K562 (cell line): Measurements from ENCODE around the gene TBX19. TPM values are rescaled to one million over a fixed set of nuclear protein-coding genes. Genes with fewer than 3 reads are reported as not detected.

Experiments used
- BMI1 ChIP-seq: fragments of 150-350 bp; IDR thresholded peaks from 2 replicates; pipeline ENCODE4 v1.6.1; 2014; ENCODE audit warnings: low read length
- CREM ChIP-seq: IDR thresholded peaks from 2 replicates; pipeline ENCODE4 v1.6.1; 2014; ENCODE audit warnings: antibody characterized with exemption, low read depth
- CSDE1 ChIP-seq, 2 experiments: fragments of 450-650 bp; IDR thresholded peaks; 2 replicates each; pipeline ENCODE4 v1.6.1; 2016; ENCODE audit warnings: mild to moderate bottlenecking in 1 of 2
- CTBP1 ChIP-seq: fragments of 450-650 bp; IDR thresholded peaks from 2 replicates; pipeline ENCODE4 v1.6.1; 2016; ENCODE audit warnings: borderline replicate concordance
- EP300 ChIP-seq: IDR thresholded peaks from 2 replicates; pipeline ENCODE4 v1.6.1; 2012; ENCODE audit warnings: low read length, improper control_type of control experiment
- MTA3 ChIP-seq: fragments of 450-650 bp; formaldehyde crosslinking; IDR thresholded peaks from 2 replicates; pipeline ENCODE4 v1.6.1; 2017; ENCODE audit warnings: mild to moderate bottlenecking, borderline replicate concordance
- PKNOX1 ChIP-seq: fragments of 450-650 bp; IDR thresholded peaks from 2 replicates; pipeline ENCODE4 v1.6.1; 2016
- RBM15 ChIP-seq: fragments of 200-400 bp; formaldehyde crosslinking; IDR thresholded peaks from 2 replicates; pipeline ENCODE4 v1.6.1; 2018; ENCODE audit warnings: mild to moderate bottlenecking, low read length, moderate library complexity; ENCODE audit not compliant: insufficient read depth
- REST ChIP-seq, 2 experiments: fragments of 450-650 bp; formaldehyde crosslinking in 1 of 2; IDR thresholded peaks; 2 replicates each; pipeline versions ENCODE4 v1.4.0 to v1.6.1; 2014 to 2020; ENCODE audit warnings: mild to moderate bottlenecking in 2 of 2, borderline replicate concordance in 1 of 2, low read depth in 1 of 2
- RFX1 ChIP-seq: fragments of 450-650 bp; IDR thresholded peaks from 2 replicates; pipeline ENCODE4 v1.6.1; 2016; ENCODE audit warnings: mild to moderate bottlenecking, moderate library complexity
- RFX5 ChIP-seq: IDR thresholded peaks from 2 replicates; pipeline ENCODE4 v1.6.1; 2011; ENCODE audit warnings: low read depth, mild to moderate bottlenecking, improper control_type of control experiment, low read length
- RNF219 ChIP-seq: fragments of 250-450 bp; sonication (Bioruptor Pico); IDR thresholded peaks from 2 replicates; pipeline ENCODE4 v1.5.0; 2022; ENCODE audit warnings: mild to moderate bottlenecking
- ZFPM2 ChIP-seq: fragments of 250-450 bp; sonication (Bioruptor Pico); IDR thresholded peaks from 2 replicates; pipeline ENCODE4 v1.5.1; 2022; ENCODE audit warnings: mild to moderate bottlenecking
- ZNF217 ChIP-seq: sonication (generic); formaldehyde crosslinking; IDR thresholded peaks from 2 replicates; pipeline ENCODE4 v1.8.0; 2022; ENCODE audit warnings: mild to moderate bottlenecking, missing genetic modification reagents
- ZNF253 ChIP-seq: fragments of 250-450 bp; sonication (Bioruptor Pico); conservative IDR thresholded peaks from 2 replicates; pipeline ENCODE4 v1.6.1; 2021; ENCODE audit warnings: mild to moderate bottlenecking
- ZNF280B ChIP-seq: fragments of 250-450 bp; sonication (Bioruptor Pico); IDR thresholded peaks from 2 replicates; pipeline ENCODE4 v1.5.1; 2021; ENCODE audit warnings: mild to moderate bottlenecking
- ZNF79 ChIP-seq: fragments of 250-450 bp; sonication (Bioruptor Pico); IDR thresholded peaks from 2 replicates; pipeline ENCODE4 v1.4.0; 2020; ENCODE audit warnings: low read depth, mild to moderate bottlenecking, moderate library complexity
- polyA plus RNA-seq, 8 experiments: library from polyadenylated mRNA; depleted of rRNA in 4 of 8; stranded (reverse) in 5 of 8; unstranded in 3 of 8; fragments of >200 nt; fragmentation: Nextera tagmentation in 2 of 8; fragmentation: Illumina TruSeq in 1 of 8; extraction: Ambion mirVana in 2 of 8; extraction: Trizol in 1 of 8; gene quantifications; 2 replicates each; pipeline versions ENCODE4 v1.2.1 to v1.2.3, GENCODE V29; 2011 to 2014; ENCODE audit warnings: inconsistent platforms in 1 of 8, missing spikeins in 1 of 8
- total RNA-seq, 7 experiments: library from RNA; depleted of rRNA in 6 of 7; stranded (reverse); fragments of >200 nt in 6 of 7; fragmentation: Illumina TruSeq in 2 of 7; extraction: Trizol in 2 of 7; gene quantifications; 2 replicates each; pipeline versions ENCODE4 v1.2.1 to v1.2.3, GENCODE V29; 2011 to 2021; ENCODE audit warnings: low replicate concordance in 1 of 7

The TBX19 gene
- total and polyA plus RNA-seq, 9 of the 15 experiments (the other 6 are each of a cell fraction or from before 2014, with no cell fraction given) = 0.32 to 3.1 (median 0.95) TPM

GRCh38 chr1:168243636-168244212 lies 37.0 kb upstream of the TBX19 start (continued):
- TF ChIP-seq ZNF253 (no peak), MTA3 (no peak), ZFPM2 (CRISPR knock-in tag) (no peak), ZNF79 (CRISPR knock-in tag) (no peak), ZNF217 (no peak), RBM15 (no peak), BMI1 (no peak), CSDE1 (IDR thresholded peaks at IDR 0.05) (no peak), RNF219 (CRISPR knock-in tag) (no peak), REST (IDR thresholded peaks at IDR 0.05; ENCODE audit: borderline replicate concordance) (no peak), REST (CRISPR knock-in tag; IDR thresholded peaks at IDR 0.05; ENCODE audit: low read depth) (no peak), EP300 (peak; percentile 33; the same call in 1 of the 2 replicates), CTBP1 (peak; percentile 71), RFX1 (no peak), PKNOX1 (no peak), CREM (no peak), RFX5 (no peak), ZNF280B (CRISPR knock-in tag) (no peak)
